Stimulated activated CD8-positive, alpha-beta memory T cell treated with anti-CD3 and anti-CD28 coated beads, Interleukin-4, amount 100 ng/mL, for 48 hours (primary cell): ENCODE data around the gene FRAT2.

Experiments used
- DNase-seq: peaks from one replicate; pipeline ENCODE4 v3.0.0-alpha.2; 2020

The FRAT2 gene, protein sequence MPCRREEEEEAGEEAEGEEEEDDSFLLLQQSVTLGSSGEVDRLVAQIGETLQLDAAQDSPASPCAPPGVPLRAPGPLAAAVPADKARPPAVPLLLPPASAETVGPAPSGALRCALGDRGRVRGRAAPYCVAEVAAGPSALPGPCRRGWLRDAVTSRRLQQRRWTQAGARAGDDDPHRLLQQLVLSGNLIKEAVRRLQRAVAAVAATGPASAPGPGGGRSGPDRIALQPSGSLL

DNA sequence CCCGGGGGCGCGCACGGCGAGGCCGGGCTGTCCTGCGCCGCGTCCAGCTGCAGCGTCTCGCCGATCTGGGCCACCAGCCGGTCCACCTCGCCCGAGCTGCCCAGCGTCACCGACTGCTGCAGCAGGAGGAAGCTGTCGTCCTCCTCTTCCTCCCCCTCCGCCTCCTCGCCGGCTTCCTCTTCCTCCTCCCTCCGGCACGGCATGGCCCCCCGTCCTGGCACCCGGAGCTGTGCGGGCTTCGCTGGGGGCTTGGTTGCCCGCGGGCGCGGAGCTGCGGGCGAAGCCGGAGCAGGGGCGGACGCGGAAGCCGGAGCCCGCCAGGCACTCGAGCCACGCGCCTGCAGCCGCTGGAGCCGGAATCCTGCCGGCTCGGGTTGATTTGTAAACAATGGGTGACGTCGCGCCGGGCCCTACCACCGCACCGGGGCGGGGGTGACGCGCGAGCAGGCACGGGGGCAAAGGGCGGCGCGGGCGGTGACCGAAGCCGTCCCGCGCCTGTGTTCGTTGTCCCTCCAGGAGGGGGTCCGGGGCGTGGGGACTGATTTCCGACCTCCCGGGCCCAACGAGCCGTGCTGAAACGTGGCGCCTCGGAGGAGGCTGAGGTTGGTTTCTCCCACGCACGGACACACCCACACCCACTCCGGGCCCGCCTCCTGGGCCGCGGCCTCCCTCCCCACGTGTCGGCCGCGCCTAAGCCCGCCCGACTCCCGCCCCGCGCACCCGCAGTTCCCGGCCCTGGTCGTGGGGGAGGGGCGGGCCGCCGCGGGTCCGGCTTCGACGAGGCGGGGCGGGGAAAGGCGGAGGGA lies at the start of gene FRAT2:
TSS of gene FRAT2 (minus strand) at position 360 of the 806 bp plus-strand sequence. CDS start at position 203, 157 bp downstream.
- DNase-seq, result peak; percentile 88

DNA sequence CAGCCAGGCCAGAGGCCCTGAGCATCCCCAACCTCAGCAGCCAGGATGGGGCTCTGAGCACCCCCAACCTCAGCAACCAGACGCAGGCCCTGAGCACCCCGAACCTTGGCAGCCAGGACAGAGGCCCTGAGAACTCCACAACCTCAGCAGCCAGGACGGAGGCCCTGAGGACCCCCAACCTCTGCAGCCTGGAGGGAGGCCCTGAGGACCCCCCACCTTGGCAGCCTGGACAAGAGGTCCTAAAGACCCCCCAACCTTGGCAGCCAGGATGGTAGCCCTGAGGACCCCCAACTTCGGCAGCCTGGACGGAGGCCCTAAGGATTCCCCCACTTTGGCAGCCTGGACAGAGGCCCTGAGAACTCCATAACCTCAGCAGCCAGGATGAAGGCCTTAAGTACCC lies 49.6 kb upstream of the FRAT2 start:
- DNase-seq, result no peak

DNA sequence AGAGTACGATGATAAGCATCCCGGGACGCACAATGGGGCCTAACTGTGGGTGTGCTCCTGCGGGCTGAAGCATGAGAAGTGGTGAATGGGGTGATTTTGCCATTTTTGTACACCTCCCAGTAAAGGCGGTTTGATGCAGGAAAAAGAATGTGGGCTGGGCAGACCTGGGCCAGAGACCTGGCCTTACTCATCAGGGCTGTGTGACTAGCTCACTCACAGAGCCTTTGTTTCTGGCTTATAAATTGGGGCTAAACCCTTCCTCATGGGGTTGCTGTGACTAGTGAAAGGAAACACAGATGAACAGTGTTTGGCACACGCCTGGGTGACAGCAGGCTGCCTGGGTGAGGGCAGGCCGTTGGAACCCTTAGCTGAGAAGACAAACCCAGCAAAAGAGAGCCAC lies 48.6 kb upstream of the FRAT2 start:
- no peak for DNase-seq

DNA sequence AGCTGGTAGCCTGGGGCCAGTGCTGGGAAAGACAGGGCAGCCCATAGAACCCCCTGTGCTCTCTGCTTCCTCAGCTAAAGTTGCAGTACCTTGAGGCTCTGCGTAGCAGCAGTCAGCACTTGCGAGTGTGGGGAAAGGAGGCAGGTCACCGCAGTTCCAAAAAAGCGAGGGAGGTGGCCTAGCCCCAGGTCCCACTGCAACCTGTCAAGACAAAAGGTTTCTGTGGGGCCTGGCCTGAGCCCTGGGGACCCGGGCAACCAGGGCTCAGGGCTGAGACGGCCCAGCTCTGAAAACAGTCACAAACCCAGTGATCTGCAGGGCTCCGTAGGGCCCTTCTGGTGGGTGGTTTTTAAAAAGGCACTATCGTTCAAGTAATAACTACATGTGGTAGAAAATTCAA lies 47.1 kb upstream of the FRAT2 start:
- DNase-seq, result no peak

DNA sequence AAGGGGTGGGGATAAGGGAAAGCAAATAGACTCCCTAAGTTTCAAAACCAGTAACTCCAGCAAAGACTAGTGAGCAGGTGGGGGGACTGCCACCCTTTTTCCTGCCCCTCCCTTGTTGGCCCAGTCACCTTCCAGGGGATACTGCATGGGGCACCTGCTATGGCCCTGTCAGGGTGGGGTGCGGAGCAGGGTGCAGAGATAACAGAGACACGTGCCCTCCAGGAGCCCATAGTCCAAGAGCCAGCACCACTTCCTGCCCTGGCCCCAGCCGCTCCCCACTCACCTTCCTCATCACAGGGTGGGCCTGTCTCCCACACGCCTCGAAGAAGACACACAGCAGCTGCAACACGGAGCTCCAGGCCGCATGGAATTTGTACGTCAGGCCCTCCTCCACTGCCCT lies 46.0 kb upstream of the FRAT2 start:
- DNase-seq, result no peak

DNA sequence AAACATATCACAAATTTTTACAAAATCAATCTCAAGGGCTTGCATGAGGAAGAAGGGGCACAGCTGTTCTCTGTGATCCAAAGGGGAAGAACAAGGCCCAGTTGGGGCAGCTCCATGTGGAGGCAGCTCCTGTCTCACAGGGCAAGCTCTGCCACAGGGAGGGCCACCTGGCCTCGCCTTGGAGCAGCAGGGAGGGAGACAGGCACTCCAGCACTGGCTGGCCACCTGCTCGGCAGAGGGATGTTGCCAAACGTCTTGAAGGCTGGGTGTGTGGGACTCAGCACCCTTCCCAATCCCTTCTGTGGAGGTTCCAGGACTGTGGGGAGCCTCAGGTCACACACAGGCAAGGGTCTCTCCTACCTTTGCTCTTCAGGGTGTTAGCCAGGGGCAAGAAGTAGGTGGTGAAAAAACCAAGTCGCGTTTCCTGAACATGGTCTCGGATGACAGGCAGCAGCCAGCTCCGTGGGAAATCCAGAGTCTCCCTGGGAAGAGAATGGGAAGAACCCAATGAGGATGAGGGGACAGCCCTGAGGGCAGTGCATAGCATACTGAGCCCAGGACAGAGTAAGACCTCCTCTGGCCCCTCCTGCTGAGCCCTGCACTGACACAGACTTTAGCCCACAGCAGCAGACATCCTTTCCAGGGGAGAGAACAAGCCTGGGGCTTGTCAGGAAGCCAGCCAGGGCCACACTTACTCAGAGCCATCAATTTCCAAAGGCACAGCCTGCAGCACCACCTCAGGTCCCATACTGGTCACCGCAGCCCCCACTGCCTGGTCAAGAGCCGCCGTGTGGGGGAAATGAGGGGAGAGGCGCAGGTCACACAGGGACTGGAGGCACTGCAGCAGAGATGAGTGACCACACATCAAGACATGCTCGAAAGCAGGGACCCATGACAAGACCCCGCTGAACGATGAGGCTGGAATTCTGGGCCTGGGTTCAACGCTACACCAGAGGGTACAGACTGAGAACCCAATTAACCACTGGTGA lies 44.7 kb upstream of the FRAT2 start:
- no peak for DNase-seq

DNA sequence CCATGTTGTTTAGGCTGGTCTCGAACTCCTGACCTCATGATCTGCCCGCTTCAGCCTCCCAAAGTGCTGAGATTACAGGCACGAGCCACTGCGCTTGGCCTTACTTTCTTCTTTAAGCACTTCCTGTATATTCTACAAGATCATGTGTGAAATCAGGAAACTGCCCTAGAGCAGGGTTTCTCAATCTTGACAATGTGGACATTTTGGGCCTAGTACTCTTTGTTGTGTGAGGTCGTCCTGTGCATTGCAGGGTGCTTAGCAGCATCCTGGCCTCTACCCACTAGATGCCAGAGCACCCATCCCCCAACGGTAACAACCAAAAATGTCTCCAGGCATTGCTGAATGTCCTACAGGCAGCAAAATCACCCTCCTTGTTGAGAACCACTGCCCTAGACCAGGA lies 41.9 kb upstream of the FRAT2 start:
- DNase-seq, result no peak

DNA sequence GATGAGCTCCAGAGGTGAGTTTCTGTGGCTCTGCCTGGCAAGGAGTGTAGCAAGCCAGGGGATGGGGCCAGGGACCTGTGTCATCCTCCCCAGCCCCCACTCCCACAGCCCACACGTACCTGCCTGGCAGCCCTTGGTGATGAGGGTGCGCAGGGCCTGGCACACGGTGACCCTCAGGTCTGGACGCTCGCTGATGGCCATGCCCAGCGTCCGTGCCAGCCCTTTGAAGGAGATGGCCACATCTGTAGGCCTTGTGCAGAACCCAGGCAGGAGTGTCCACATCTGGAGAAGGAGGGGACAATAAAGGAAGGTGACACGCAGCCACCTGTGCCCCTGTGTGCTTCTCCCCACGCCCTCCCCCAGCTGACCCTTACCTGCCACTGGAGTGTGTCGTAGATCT lies 38.9 kb upstream of the FRAT2 start:
- DNase-seq, result no peak

DNA sequence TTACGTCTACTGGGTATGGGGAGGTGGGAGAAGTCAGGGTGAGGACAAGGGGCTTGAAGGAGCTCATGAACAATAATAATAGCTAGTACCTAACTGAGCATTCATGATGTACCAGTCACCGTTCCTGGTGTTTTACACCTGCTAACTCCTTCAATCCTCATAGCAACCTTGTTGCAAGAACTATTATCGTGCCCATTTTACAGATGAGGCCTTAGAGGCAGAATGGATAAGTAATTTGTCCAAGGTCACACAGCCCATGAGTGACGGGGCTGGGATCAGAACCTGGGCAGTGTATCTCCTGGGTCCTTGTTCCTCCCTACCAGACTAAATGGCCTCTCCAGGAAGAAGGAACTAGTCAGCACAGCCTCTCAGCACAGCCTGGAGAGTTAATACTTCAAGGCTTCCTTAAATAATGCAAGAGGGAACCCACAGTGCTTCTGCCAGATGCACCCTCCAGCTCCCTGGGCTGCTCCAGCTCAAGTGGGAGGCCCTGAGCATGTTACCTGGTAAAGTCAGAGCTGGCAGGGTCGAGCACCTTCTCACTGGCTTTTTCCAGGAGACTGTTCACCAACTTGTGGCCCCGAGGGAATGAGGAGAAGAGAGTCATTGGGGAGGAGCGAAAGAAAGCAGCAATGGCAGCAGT lies 37.8 kb upstream of the FRAT2 start:
- DNase-seq, result no peak

DNA sequence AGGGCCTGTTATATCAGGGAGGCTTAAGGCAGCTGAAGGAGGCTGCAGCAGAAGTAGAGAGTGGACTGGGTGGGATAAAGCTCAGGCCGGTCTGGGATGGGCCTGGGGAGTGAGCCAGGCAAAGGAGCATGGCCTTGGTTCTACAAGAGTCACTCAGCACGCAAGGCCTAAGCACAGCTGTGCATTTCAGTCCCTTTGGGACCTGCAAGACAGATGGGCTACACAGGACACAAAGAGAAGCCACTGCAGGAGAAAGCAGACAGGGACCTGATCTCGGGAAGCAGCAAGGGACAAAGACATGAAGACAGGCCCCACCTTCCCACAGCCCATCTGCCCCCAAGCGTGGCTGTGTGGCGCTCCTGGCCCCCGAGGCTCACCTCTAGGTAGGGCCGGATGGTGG lies 37.2 kb upstream of the FRAT2 start:
- DNase-seq, result no peak

DNA sequence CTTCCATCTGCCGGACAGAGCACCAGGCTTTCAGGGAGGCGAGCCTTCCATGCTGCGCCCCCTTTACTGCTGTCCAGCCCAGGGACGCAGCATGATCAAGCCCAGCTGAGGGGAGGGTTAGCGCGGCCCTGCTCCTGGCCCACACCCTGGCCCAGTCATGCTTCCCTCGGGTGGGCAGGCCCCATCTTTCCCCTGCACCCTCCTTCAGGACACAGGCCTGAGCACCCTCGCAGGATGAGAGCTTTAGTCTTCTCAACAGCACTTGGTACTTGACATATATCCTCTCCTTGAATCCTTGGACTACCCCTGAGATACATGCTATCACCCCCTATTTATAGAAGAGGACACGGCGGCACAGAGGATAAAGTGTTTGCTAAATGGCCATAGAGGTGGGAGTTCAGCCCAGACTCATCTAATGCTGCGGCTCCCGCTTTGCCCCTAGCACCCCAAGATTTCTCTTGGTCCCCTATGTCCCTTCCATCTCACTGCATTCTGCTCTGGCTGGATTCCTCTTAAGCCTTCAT lies 32.7 kb upstream of the FRAT2 start:
- no peak for DNase-seq

DNA sequence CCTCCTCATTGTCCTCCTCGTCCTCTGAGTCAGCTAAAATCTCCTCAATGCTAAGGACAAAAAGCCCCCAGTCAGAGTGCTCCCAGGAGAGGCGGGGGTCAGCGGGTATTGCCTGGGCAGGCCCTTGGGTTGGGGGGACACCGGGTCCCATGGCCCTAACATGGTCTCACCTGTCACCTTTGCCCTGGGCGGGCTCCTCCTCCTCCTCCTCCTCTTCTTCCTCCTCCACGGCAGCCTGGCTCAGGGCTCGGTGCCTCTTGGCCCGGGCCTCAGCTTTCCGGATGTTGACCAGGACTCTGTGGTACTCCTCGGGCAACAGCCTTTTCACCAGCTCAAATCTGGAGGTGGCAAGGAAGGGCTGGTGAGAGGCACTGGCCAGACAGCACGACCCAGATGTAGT lies 32.0 kb upstream of the FRAT2 start:
- no peak for DNase-seq

DNA sequence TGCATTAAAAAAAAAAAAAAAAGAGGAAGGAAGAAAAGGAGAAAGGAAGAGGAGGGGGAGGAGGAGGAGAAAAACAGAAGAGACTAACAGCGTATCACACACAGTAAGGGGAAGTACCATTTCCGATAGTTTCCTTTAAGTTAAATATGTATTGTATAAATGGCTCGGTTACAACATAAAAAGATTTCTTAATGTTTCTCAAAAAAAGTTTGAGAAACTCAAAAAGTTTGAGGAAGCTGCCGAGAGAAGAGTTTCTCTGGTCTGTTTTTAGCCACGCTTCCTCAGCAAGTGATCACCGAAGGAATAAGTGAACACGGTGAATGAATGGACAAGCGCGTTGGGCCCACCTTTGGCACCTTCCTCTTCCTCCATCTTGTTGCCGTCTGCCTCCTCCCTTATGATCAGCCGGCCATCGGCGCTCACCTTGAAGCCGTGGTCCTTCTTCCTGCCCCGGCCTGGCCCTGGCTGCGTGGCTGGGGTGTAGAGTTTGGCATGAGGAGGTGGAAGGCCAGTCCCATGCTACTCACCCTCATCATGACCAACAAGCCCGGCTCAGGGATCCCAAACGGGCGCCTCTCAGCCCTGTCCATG lies 31.3 kb upstream of the FRAT2 start:
- DNase-seq, result no peak

DNA sequence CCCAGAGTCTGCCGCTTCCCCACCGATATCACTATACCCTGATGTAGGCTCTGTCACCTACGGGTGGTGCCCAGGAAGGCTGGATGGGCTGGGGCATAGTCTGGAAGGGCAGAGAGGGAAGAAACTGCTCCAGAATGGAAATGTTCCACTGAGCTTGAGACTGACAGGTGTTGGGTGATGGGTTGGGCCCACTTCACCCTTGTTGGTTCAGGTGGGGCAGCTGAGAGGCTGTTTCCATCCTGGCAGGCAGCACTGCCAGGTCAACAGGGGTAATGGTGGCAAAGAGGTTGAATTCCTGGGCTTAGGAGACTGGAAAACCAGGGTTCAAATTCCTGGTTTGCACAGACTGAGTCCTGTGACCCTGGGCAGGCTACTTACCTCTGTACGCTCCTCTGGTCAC lies 28.5 kb upstream of the FRAT2 start:
- no peak for DNase-seq

DNA sequence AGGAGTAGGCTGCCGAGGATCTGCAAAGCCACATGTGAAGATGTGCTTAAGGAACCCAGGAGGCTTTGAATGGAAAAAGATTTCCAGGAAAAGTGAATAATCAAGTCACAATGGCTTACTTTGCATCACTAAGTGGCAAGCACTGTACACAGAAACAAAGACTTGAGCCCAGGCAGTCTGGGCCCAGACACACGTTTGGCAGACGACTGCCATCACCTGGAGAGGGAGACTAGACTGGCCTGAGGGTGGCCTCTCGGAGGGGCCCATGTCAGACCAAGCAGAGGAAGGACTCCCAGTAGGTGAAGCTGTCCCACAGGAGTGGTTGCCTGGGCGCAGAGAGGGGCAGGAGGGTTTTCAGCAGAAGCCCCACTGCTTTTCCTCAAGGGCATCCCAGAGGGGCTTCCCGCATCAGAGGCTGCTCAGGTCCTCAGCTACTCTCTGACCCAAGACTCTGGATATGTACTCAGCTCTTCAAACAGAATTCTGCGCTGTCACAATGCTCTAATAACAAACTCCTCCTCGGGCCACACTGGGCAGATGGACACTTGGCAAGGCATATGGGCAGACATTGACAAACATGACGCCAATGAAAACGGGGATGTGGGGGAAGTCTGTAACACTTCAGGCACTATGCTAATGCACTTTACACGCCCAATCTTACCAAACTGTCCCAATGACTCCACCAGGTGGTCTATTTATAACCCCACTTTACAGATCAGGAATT lies 27.9 kb upstream of the FRAT2 start:
- DNase-seq, result no peak

DNA sequence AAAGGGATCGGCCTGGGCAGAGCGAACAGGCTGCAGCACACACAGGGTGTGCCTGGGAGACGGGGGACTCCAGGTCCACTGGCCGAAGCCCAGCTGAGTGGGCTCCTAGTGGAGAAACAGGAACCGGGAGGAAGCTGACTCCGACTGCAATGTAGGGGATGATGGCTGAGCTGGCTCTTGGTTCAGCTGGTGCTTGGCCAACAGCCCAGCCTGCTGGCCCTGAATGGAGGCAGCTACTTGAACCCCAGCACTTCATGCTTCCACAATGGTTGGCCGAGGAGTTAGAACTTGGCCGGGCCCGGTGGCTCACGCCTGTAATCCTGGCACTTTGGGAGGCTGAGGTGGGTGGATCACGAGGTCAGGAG lies 27.0 kb upstream of the FRAT2 start:
- no peak for DNase-seq

DNA sequence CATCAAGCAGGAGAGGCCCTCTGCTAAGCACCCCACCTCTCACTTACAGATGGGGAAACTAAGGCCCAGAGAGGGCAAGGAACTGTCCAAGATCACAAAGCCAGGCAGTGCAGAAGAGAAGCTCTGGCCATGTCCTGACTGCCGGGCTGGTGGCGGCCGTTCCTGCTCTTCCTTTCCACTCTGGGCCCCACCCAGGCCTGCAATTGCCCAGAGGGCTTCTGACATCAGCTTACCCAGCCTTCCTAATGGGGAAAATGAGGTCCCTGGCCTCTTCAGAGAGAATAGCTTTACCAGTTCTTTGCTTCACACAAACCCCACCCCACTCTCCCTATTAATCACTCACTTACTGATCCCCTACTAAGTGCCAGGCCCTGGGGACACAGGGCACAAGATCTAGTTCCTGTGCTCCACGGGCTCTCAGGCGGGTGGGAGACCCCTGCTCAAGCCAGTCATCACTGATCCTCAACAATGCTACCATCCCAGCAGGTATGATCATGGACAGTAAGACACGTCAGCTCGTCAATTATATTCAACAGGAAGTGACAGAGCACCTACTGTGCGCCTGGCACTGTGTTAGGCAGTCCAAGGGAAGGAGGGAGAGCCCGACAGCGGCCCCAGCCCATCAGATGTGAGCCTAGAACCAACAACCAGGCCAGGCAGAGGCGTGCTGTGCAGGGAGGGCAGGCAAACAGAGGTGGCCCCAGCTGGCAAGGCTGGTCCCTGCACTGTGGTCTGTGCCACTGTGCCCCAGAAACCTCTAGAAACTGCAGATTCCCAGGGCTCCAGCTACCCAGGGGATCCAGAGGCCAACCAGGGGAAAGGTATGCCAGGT lies 26.4 kb upstream of the FRAT2 start:
- DNase-seq, result no peak

DNA sequence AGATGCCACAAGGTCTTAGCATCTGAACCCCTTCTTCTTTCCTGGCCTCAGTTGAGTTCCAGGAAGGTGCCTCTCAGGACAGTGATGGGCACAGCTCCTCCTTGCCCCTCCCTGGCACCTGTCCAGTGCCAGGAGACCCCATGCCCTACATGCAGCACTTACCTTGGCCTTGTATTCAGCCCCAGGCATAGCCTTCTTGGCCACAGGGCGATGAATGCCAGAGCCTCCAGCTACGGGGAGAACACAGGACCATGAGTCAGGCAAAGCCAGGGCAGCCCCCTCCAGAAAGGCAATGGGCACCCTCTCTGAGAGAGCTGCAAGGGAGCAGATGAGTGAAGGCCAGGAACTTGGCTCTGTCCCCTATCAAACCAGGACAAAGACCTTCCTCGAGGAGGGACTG lies 24.3 kb upstream of the FRAT2 start:
- DNase-seq, result no peak

DNA sequence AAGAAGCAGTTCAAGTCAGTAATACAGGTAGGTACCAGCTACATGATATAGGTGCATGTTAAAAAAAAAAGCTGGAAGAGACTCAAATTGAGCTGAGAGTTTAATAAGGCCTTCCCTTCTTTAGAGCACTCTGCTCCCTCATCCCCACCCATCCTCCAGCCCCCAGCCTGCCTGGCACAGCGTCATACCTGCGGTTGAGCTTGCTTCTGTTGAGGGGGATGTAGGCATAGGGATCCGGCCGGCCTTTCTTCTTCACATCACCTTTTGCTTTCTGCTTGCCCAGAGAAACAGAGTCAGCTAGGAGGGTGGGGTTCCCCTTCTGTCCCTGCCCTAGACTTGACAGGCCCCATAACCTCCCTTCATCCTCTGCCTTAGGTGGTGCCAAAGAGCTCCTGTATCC lies 23.8 kb upstream of the FRAT2 start:
- DNase-seq, result no peak

DNA sequence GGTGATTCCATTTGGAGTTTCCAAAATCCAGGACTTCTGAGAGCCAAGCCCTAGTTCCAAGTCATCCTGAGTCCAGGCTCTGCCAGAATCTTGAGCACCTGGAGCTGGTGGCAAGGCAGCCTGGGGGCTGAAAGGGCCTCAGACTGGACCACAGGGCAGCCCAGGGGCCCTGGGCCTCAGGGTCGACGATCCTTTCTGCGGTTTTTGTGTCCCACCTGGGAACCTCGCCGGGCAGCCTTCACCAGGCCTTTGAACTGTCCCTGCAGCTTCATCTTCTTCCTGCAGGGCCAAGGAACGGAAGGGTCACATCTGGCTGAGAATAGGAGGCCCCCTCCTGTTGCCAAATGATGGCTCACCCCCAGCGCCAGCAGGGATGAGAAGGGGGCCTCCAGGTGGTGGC lies 22.4 kb upstream of the FRAT2 start:
- no peak for DNase-seq
